Fibroblast of gingiva (primary cell): Measurements from ENCODE around the gene PCCA.
"Not testable (repeated sequence)": the region's sequence is repeated elsewhere in the genome, so short reads cannot be mapped to it uniquely, and the experiment has no call there.

Experiments used
- DNase-seq: peaks from one replicate; pipeline ENCODE4 v3.0.0-alpha.2; 2011; ENCODE audit warnings: low read depth

The PCCA gene

GRCh38 chr13:100097821-100098220, 8.9 kb downstream of the PCCA start:
- DNase-seq, result no peak

GRCh38 chr13:100098445-100099116, 9.7 kb downstream of the PCCA start:
- DNase-seq, result no peak

GRCh38 chr13:100099117-100099445, 10.2 kb downstream of the PCCA start:
- not testable (repeated sequence) for DNase-seq

- DNase-seq, result peak; percentile 93
These were observed 11.4 kb downstream of the PCCA start for GRCh38 chr13:100100115-100100879.

- DNase-seq, result no peak
These were observed 13.1 kb downstream of the PCCA start for GRCh38 chr13:100102042-100102441.

- no peak for DNase-seq
These were observed 17.1 kb downstream of the PCCA start for GRCh38 chr13:100106005-100106404.

- DNase-seq, result no peak
These were observed 17.8 kb downstream of the PCCA start for GRCh38 chr13:100106705-100107104.

GRCh38 chr13:100108913-100109507, 20.1 kb downstream of the PCCA start:
- DNase-seq, result no peak

- no peak for DNase-seq
These were observed 21.4 kb downstream of the PCCA start for GRCh38 chr13:100110269-100110668.

- DNase-seq, result no peak
These were observed 23.4 kb downstream of the PCCA start for GRCh38 chr13:100112186-100112838.

- no peak for DNase-seq
These were observed 26.9 kb downstream of the PCCA start for GRCh38 chr13:100115693-100116254.

GRCh38 chr13:100124265-100124664, 35.4 kb downstream of the PCCA start:
- DNase-seq, result no peak

GRCh38 chr13:100125946-100126345, 37.1 kb downstream of the PCCA start:
- no peak for DNase-seq

- no peak for DNase-seq
These were observed 39.5 kb downstream of the PCCA start for GRCh38 chr13:100128373-100128772.

- no peak for DNase-seq
These were observed 39.9 kb downstream of the PCCA start for GRCh38 chr13:100128838-100129237.

GRCh38 chr13:100129605-100130004, 40.7 kb downstream of the PCCA start:
- DNase-seq, result no peak

GRCh38 chr13:100130092-100130491, 41.2 kb downstream of the PCCA start:
- DNase-seq, result peak; percentile 45

GRCh38 chr13:100130930-100131511, 42.1 kb downstream of the PCCA start:
- DNase-seq, result no peak

GRCh38 chr13:100131863-100132574, 43.1 kb downstream of the PCCA start:
- peak; percentile 56 for DNase-seq

- DNase-seq, result no peak
These were observed 50.1 kb downstream of the PCCA start for GRCh38 chr13:100138859-100139491.

GRCh38 chr13:100139817-100140216, 50.9 kb downstream of the PCCA start:
- DNase-seq, result no peak
